Raji (cell line): ENCODE measurements around the gene CASP3.

ENCODE experiments used
- POLR2A ChIP-seq: IDR thresholded peaks from 2 replicates; pipeline ENCODE4 v1.6.1; 2011; ENCODE audit warnings: low read depth, low read length, control low read depth; ENCODE audit not compliant: insufficient read depth

The CASP3 gene

GRCh38 chr4:184587701-184588100, 61.5 kb downstream of the CASP3 start:
- TF ChIP-seq POLR2A: no peak

GRCh38 chr4:184587221-184587620, 62.0 kb downstream of the CASP3 start:
- TF ChIP-seq POLR2A: no peak

DNA sequence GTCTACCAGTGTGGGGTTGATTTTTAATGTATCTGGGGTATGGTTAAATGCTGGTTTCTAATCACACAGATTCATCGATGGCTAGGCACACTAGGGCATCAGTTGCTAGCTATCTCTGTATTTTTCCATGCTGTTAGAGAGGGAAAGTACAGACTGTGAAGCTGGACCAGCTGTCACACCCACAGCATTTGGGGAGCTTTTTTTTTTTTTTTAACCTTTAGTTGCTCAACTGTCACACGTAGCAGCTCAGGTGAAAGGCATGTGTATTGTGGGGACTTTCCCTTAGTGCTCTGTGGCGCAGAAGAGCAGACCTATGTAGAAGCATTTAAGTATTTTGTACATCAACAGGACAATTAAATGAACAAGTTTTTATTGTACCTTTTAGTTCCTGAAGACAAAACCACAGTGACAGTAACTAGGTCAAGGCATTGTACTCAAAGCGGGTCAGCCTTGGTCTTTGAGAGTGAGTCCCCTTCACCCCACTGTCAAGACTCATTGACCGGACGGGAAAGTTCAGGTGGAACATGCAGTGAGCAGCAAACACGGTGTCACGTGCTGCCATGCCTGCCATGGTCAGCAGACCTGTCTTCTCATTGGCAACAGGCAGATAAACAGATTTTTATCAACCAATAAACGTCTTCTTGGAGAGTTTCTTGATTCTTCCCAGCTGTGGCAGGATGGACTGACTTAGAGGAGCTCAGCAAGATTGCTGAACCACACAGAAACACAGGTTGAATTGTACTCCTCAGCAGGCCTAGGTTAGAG, 65.3 kb downstream of the CASP3 start:
- TF ChIP-seq POLR2A: no peak
